NCI-H748 (cell line): Measurements from ENCODE around the gene ABL2.
"Not testable (repeated sequence)": the region's sequence is repeated elsewhere in the genome, so short reads cannot be mapped to it uniquely, and the experiment has no call there.

Experiments
- DNase-seq: peaks from one replicate; lab custom pipeline; 2025; ENCODE audit not compliant: unreplicated experiment; lab: John Stamatoyannopoulos, UW

ABL2 gene

GRCh38 chr1:179217943-179218507, 11.5 kb downstream of the ABL2 start:
- DNase-seq = no peak

- DNase-seq = not testable (repeated sequence)
Observed at GRCh38 chr1:179213317-179213716, 16.2 kb downstream of the ABL2 start.

DNA sequence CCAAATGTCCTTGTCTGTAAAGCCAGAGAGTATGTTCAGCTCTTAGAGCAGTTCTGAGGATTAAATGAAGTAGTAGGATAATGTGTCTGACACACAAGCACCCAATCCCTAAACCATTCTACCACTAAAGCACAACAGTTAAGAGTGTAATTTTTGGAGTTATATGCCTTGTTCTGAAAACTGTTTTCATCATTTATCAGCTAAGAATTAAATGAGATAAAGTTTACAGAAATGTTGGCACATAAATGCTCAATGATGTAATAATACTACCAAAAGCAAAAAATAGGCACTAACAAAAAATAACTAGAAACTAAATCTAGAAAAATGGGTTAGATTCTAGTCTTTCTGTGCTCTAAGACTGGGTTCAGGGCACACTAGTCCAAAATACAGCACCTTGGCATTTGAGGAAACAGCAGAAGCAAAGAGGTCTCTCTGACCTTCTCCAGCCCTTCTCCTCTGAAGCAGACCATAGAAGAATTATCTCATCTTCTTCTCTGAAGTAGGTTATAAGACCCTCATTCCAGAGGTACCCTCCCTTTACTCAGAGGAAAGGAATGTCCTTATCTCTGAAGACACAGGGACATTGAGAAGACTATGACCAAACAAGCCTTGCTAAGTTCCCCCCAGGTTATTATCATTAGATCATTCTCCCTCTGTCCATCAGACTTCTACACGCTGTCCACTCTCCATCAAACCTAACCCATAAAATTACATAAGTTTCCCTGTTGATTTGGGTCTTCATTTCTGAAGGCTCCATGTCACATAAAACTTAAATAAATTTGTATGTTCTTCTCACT, 20.6 kb downstream of the ABL2 start:
- DNase-seq = no peak

- no peak for DNase-seq
Observed at GRCh38 chr1:179206812-179207211, 22.7 kb downstream of the ABL2 start.

- no peak for DNase-seq
Observed at GRCh38 chr1:179205284-179205683, 24.2 kb downstream of the ABL2 start.

DNA sequence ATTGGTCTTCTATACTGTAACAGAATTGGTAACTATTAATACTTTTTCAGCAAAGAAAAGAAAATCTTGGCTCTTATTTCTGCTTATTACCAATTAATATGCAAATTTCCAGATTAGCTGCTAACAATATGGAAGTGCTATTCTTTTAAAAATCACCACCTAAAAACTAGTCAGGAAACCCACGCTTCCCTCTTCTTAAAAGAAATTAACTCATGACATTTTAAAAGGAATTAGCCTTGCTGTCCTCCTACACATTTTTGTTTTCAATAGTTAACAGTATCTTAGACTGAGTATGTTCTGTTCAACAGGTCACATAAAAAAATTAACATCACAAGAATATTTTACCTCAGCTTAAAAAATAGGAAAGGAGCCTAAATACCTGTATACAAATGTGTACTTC, 27.3 kb downstream of the ABL2 start:
- DNase-seq = no peak

- DNase-seq = no peak
Observed at GRCh38 chr1:179200586-179200985, 28.9 kb downstream of the ABL2 start.

- no peak for DNase-seq
Observed at GRCh38 chr1:179197690-179198297, 31.7 kb downstream of the ABL2 start.

DNA sequence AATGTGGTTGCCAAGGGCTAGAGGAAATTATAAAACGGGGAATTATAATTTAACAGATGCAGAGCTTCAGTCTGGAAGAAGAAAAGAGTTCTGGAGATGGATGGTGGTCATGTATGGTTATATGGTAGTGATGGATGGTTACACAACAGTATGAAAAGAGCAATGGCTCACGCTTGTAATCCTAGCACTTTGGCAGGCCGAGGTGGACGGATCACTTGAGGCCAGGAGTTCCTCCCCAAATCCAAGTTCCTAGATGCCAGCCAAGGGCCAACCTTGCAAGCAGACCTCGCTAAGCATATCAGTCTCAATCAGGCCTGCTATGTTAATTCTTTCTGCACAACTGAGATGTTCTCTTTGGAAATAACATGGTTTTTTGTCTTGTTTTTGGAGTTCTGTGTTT, 33.6 kb downstream of the ABL2 start:
- DNase-seq = not testable (repeated sequence)

- no peak for DNase-seq
Observed at GRCh38 chr1:179195376-179195775, 34.1 kb downstream of the ABL2 start.

DNA sequence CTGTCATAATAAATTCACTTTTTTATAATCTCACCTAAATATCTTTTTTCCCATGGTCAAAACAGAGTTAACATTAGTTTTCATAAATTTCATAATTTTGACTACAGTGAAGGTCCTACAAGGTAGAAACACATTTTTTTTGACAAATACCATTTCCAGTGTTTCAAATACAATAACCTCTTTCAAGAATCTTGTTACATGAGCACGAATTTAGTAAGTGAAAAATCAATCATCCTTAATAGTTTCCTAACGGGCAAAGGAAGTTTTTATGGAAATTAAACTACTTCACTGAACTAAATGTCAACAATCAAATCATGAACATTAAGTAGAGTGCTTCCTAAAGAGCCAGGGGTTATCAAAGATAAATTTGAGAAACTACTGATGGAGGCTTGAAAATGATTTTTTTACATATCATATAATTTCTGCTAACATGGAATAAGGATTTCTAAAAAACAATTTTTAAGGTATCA, 35.4 kb downstream of the ABL2 start:
- DNase-seq = no peak

DNA sequence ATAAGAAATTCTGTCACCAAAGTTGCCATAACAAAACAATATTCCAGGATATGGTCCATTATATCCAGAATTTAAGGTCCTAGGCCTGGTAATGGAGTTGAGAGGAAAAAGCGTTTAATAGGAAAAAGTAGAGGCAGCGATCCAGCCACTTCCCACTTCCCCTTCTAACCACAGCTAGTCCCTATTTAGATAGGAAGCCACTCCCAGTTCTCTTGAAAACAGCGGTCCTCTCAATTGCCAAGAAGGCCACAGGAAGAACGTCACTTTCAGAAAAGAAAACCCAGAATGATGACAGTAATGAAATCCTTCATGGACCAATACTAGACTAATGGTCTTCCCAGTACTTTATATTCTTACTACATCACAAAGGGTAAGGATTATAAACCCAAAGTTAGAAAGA, 38.6 kb downstream of the ABL2 start:
- no peak for DNase-seq

DNA sequence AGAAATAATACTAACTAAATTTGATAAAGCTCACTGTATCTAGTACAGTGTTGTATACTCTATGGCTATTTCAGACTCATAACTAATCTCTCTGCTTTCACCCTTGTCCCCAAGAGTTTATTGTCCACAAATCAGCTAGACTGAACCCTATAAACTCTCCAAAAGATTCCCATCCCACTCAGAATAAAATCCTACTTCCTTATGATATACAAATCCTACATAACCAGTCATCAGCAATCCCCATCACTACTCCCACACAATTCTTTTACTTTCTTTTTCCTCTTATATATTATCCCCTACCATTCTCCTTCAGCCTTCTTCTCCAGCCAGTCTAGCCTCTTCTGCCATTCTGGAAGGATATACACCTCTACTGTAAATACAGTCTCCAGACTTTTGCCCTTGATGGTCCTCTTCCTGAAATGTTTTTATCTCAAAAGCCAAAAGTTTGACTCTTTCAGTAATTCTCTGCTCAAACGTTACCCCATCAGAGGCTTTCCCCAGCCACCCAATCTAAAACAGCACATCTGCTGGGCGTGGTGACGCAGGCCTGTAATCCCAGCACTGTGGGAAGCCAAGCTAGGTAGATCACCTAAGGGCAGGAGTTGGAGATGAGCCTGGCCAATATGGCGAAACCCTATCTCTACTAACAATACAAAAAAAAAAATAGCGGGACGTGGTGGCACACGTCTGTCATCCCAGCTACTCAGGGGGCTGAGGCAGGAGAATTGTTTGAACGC, 41.6 kb downstream of the ABL2 start:
- no peak for DNase-seq

DNA sequence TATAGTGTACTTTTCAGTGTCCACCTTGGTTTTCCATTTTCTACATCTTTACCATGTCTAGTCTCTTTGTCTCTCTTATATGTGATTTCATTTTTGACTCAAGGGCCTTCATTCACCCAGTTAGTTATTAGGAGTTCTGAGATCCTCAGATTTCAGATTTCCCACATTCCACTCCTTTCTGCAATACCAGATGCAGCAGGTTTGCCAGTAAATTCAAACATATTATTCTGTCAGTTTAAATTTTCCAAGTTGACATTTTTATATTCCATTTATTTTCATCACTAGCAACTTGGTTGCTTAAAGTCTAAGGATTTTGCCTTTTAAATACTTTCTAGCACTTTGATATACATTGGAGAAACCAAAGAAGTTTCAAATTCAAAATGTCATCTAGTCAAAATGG, 42.4 kb downstream of the ABL2 start:
- DNase-seq = no peak

GRCh38 chr1:179184403-179184802, 45.1 kb downstream of the ABL2 start:
- no peak for DNase-seq

- no peak for DNase-seq
Observed at GRCh38 chr1:179183857-179184256, 45.6 kb downstream of the ABL2 start.

GRCh38 chr1:179178950-179179349, 50.5 kb downstream of the ABL2 start:
- DNase-seq = no peak

- DNase-seq = no peak
Observed at GRCh38 chr1:179178183-179178582, 51.3 kb downstream of the ABL2 start.

- DNase-seq = no peak
Observed at GRCh38 chr1:179177615-179178014, 51.9 kb downstream of the ABL2 start.

GRCh38 chr1:179177182-179177581, 52.3 kb downstream of the ABL2 start:
- no peak for DNase-seq

GRCh38 chr1:179175011-179175841, 54.3 kb downstream of the ABL2 start:
- DNase-seq = no peak
